K562 (cell line): ENCODE results near the gene ZSCAN21. TPM values are rescaled to one million over a fixed set of nuclear protein-coding genes. Genes with fewer than 3 reads are reported as not detected.

Experiments used
- BRD9 ChIP-seq: fragments of 450-650 bp; IDR thresholded peaks from 2 replicates; pipeline ENCODE4 v1.6.1; 2018; ENCODE audit warnings: low read depth; ENCODE audit not compliant: partially characterized antibody
- BRF1 ChIP-seq: IDR thresholded peaks from 3 replicates; pipeline ENCODE4 v1.6.1; 2011; ENCODE audit warnings: borderline replicate concordance, mild to moderate bottlenecking; ENCODE audit not compliant: insufficient read length; ENCODE audit errors: extremely low read depth
- CBX5 ChIP-seq: IDR thresholded peaks from 2 replicates; pipeline ENCODE4 v1.6.1; 2014; ENCODE audit warnings: low read depth, borderline replicate concordance
- CCAR2 ChIP-seq: fragments of 200-400 bp; formaldehyde crosslinking; IDR thresholded peaks from 2 replicates; pipeline ENCODE4 v1.6.1; 2017; ENCODE audit warnings: mild to moderate bottlenecking, low read depth, low read length
- CHAMP1 ChIP-seq: fragments of 450-650 bp; IDR thresholded peaks from 2 replicates; pipeline ENCODE4 v1.6.1; 2016; ENCODE audit warnings: mild to moderate bottlenecking
- CTCF ChIP-seq, 3 experiments: IDR thresholded peaks in 2 of 3; conservative IDR thresholded peaks in 1 of 3; 2 replicates each; pipeline ENCODE4 v1.5.1; 2011 to 2012; ENCODE audit warnings: low read length in 3 of 3, mild to moderate bottlenecking in 3 of 3, control low read depth in 2 of 3, improper control_type of control experiment in 1 of 3, inconsistent platforms in 1 of 3, low read depth in 1 of 3, mixed read lengths in 1 of 3, moderate library complexity in 1 of 3; ENCODE audit not compliant: insufficient read depth in 2 of 3
- KAT8 ChIP-seq: fragments of 450-650 bp; IDR thresholded peaks from 2 replicates; pipeline ENCODE4 v1.6.1; 2016; ENCODE audit warnings: low read depth, mild to moderate bottlenecking
- KDM2B ChIP-seq: fragments of 250-450 bp; sonication (Bioruptor Pico); IDR thresholded peaks from 2 replicates; pipeline ENCODE4 v1.8.0; 2021; ENCODE audit warnings: mild to moderate bottlenecking, moderate library complexity
- MEF2D ChIP-seq: conservative IDR thresholded peaks from 2 replicates; pipeline ENCODE4 v1.6.1; 2016; ENCODE audit warnings: low read depth, missing genetic modification characterization, missing compliant biosample characterization
- NFIX ChIP-seq: fragments of 250-450 bp; sonication (Bioruptor Pico); IDR thresholded peaks from 2 replicates; pipeline ENCODE4 v1.4.0; 2020; ENCODE audit warnings: low read depth, mild to moderate bottlenecking, moderate library complexity
- PHB2 ChIP-seq: fragments of 450-650 bp; IDR thresholded peaks from 2 replicates; pipeline ENCODE4 v1.6.1; 2017; ENCODE audit warnings: low read depth
- RFX1 ChIP-seq: fragments of 450-650 bp; IDR thresholded peaks from 2 replicates; pipeline ENCODE4 v1.6.1; 2016; ENCODE audit warnings: mild to moderate bottlenecking, moderate library complexity
- THAP12 ChIP-seq: fragments of 250-450 bp; sonication (Bioruptor Pico); IDR thresholded peaks from 2 replicates; pipeline ENCODE4 v1.9.0; 2021; ENCODE audit warnings: mild to moderate bottlenecking, inconsistent platforms
- TSC22D4 ChIP-seq: fragments of 450-650 bp; IDR thresholded peaks from 2 replicates; pipeline ENCODE4 v1.6.1; 2016; ENCODE audit warnings: missing genetic modification characterization, missing biosample characterization, control low read depth
- ZFP30 ChIP-seq: fragments of 250-450 bp; sonication (Bioruptor Pico); IDR thresholded peaks from 2 replicates; pipeline ENCODE4 v1.8.0; 2022; ENCODE audit warnings: moderate library complexity, mild to moderate bottlenecking, inconsistent platforms, borderline replicate concordance
- ZMIZ1 ChIP-seq, 2 experiments: fragments of 150-350 bp in 1 of 2; IDR thresholded peaks; 2 replicates each; pipeline ENCODE4 v1.6.1; 2012 to 2016; ENCODE audit warnings: low read depth in 2 of 2, low read length in 2 of 2, mild to moderate bottlenecking in 1 of 2, moderate library complexity in 1 of 2
- ZNF75A ChIP-seq: fragments of 450-650 bp; formaldehyde crosslinking; IDR thresholded peaks from 2 replicates; pipeline ENCODE4 v1.4.0; 2020; ENCODE audit warnings: mild to moderate bottlenecking
- polyA plus RNA-seq, 8 experiments: library from polyadenylated mRNA; depleted of rRNA in 4 of 8; stranded (reverse) in 5 of 8; unstranded in 3 of 8; fragments of >200 nt; fragmentation: Nextera tagmentation in 2 of 8; fragmentation: Illumina TruSeq in 1 of 8; extraction: Ambion mirVana in 2 of 8; extraction: Trizol in 1 of 8; gene quantifications; 2 replicates each; pipeline versions ENCODE4 v1.2.1 to v1.2.3, GENCODE V29; 2011 to 2014; ENCODE audit warnings: inconsistent platforms in 1 of 8, missing spikeins in 1 of 8
- total RNA-seq, 7 experiments: library from RNA; depleted of rRNA in 6 of 7; stranded (reverse); fragments of >200 nt in 6 of 7; fragmentation: Illumina TruSeq in 2 of 7; extraction: Trizol in 2 of 7; gene quantifications; 2 replicates each; pipeline versions ENCODE4 v1.2.1 to v1.2.3, GENCODE V29; 2011 to 2021; ENCODE audit warnings: low replicate concordance in 1 of 7

Gene ZSCAN21
- total and polyA plus RNA-seq, 9 of the 15 experiments (the other 6 are each of a cell fraction or from before 2014, with no cell fraction given): 5.9 to 15.5 (median 13.2) TPM

GRCh38 chr7:100091411-100092181, 42.0 kb downstream of the ZSCAN21 start (continued):
- TF ChIP-seq ZMIZ1 (IDR thresholded peaks at IDR 0.05; ENCODE audit: low read depth in 2 of 2, low read length in 2 of 2): 0 out of 4 replicates have a peak, but pooled peaks of 1 of the 2 experiments have one; percentile 22
- TF ChIP-seq ZFP30 (CRISPR knock-in tag): no peak
- TF ChIP-seq KAT8: no peak
- no peak for TF ChIP-seq KDM2B
- no peak for TF ChIP-seq TSC22D4 (tag)
- no peak for TF ChIP-seq MEF2D (tag)
- no peak for TF ChIP-seq CBX5
- no peak for TF ChIP-seq RFX1
- TF ChIP-seq CTCF (IDR thresholded peaks at IDR 0.05 in 2 of 3, conservative IDR thresholded peaks at IDR 0.05 in 1 of 3; ENCODE audit: insufficient read depth in 2 of 3, low read depth in 1 of 3, low read length in 3 of 3): peak in 2 of 3 experiments; percentile 42 to 45; a peak in 5 of 6 replicates
- TF ChIP-seq CHAMP1: no peak
- no peak for TF ChIP-seq BRF1
- no peak for TF ChIP-seq BRD9
- no peak for TF ChIP-seq PHB2
- no peak for TF ChIP-seq ZNF75A
- TF ChIP-seq NFIX: no peak
- TF ChIP-seq CCAR2: no peak
- TF ChIP-seq THAP12 (CRISPR knock-in tag): no peak
